Ovary (tissue), 3 donors: ENCODE data around the gene PSTPIP1.

Experiments
- CTCF ChIP-seq, 3 donors: fragments of 450-650 bp in 2 of 3; fragments of 200-600 bp in 1 of 3; IDR thresholded peaks; one replicate each; pipeline versions ENCODE4 v1.5.1 to v1.8.0; 2016 to 2022; ENCODE audit warnings: antibody characterized with exemption in 3 of 3, mild to moderate bottlenecking in 1 of 3
- EP300 ChIP-seq: sonication (generic); formaldehyde crosslinking; IDR thresholded peaks from one replicate; pipeline ENCODE4 v1.6.1; 2017; ENCODE audit warnings: antibody characterized with exemption
- donor health status: DM: no; HTN: no; CAD: no.

GRCh38 chr15:77071305-77072223, 76.6 kb downstream of the PSTPIP1 start:
- no peak for TF ChIP-seq CTCF (IDR thresholded peaks at IDR 0.05)
- no peak for TF ChIP-seq EP300
